Keratinocyte (primary cell): ENCODE measurements around the gene FBN2. TPM values are rescaled to one million over a fixed set of nuclear protein-coding genes. Genes with fewer than 3 reads are reported as not detected.

Experiments used
- DNase-seq: peaks from one replicate; pipeline ENCODE4 v3.0.0-alpha.2; 2011; ENCODE audit warnings: low read depth, missing footprints, low spot score
- FAIRE-seq: peaks from 2 replicates; lab custom pipeline; 2011; peaks lifted over from hg19 to GRCh38; lab: Jason Lieb, UNC
- H2AFZ ChIP-seq: 2 replicates; pipeline ENCODE4 v1.6.0; 2012; ENCODE audit warnings: low read length, control low read depth, inconsistent platforms; ENCODE audit not compliant: control insufficient read depth
- H3K27ac ChIP-seq: 2 replicates; pipeline ENCODE4 v1.5.1; 2011; ENCODE audit warnings: low read length; ENCODE audit not compliant: control insufficient read depth, insufficient read depth
- H3K27me3 ChIP-seq: 3 replicates; pipeline ENCODE4 v1.6.0; 2011; ENCODE audit warnings: low read length; ENCODE audit not compliant: control insufficient read depth, insufficient read depth; ENCODE audit errors: extremely low read depth
- H3K36me3 ChIP-seq, 2 experiments: 2 replicates in 1 of 2; 3 replicates in 1 of 2; pipeline ENCODE4 v1.5.1; 2011; ENCODE audit warnings: low read length in 2 of 2, mild to moderate bottlenecking in 1 of 2; ENCODE audit not compliant: control insufficient read depth in 2 of 2, insufficient read depth in 2 of 2; ENCODE audit errors: extremely low read depth in 1 of 2
- H3K4me1 ChIP-seq: 3 replicates; pipeline ENCODE4 v1.5.1; 2011; ENCODE audit warnings: low read length; ENCODE audit not compliant: control insufficient read depth, insufficient read depth; ENCODE audit errors: extremely low read depth
- H3K4me2 ChIP-seq: 3 replicates; pipeline ENCODE4 v1.6.0; 2011; ENCODE audit warnings: low read depth, low read length; ENCODE audit not compliant: control insufficient read depth, insufficient read depth; ENCODE audit errors: extremely low read depth
- H3K4me3 ChIP-seq, 3 experiments: fragments of 200-600 bp in 1 of 3; sonication (generic) in 1 of 3; 2 replicates in 2 of 3; 3 replicates in 1 of 3; pipeline ENCODE4 v1.5.1; 2011 to 2016; ENCODE audit warnings: low read length in 3 of 3, mild to moderate bottlenecking in 3 of 3, control low read depth in 2 of 3, inconsistent platforms in 1 of 3, low read depth in 1 of 3, mixed read lengths in 1 of 3, mixed run types in 1 of 3, moderate library complexity in 1 of 3; ENCODE audit not compliant: control insufficient read depth in 2 of 3, insufficient read depth in 2 of 3; ENCODE audit errors: extremely low read depth in 1 of 3
- H3K79me2 ChIP-seq: 2 replicates; pipeline ENCODE4 v1.6.0; 2012; ENCODE audit warnings: low read length; ENCODE audit not compliant: control insufficient read depth, insufficient read depth
- H3K9ac ChIP-seq: 3 replicates; pipeline ENCODE4 v1.6.0; 2011; ENCODE audit warnings: low read length; ENCODE audit not compliant: control insufficient read depth, insufficient read depth; ENCODE audit errors: extremely low read depth
- H3K9me1 ChIP-seq: 3 replicates; pipeline ENCODE4 v1.6.0; 2011; ENCODE audit warnings: low read length; ENCODE audit not compliant: control insufficient read depth, insufficient read depth; ENCODE audit errors: extremely low read depth
- H3K9me3 ChIP-seq: 2 replicates; pipeline ENCODE4 v1.5.1; 2012; ENCODE audit warnings: low read depth, low read length; ENCODE audit not compliant: control insufficient read depth
- H4K20me1 ChIP-seq: 3 replicates; pipeline ENCODE4 v1.6.0; 2011; ENCODE audit warnings: low read length; ENCODE audit not compliant: control insufficient read depth, insufficient read depth; ENCODE audit errors: extremely low read depth
- CTCF ChIP-seq, 3 experiments: IDR thresholded peaks in 1 of 3; conservative IDR thresholded peaks in 1 of 3; optimal IDR thresholded peaks in 1 of 3; 2 replicates in 2 of 3; 3 replicates in 1 of 3; pipeline versions ENCODE3 to v1.5.1; 2011; ENCODE audit warnings: low read length in 3 of 3, mild to moderate bottlenecking in 3 of 3, moderate library complexity in 2 of 3, control low read depth in 1 of 3, inconsistent platforms in 1 of 3; ENCODE audit not compliant: insufficient read depth in 2 of 3; ENCODE audit errors: extremely low read depth in 1 of 3
- EZH2 ChIP-seq: IDR thresholded peaks from one replicate; pipeline ENCODE4 v1.6.1; 2012; ENCODE audit warnings: inconsistent platforms, mild to moderate bottlenecking, low read length, moderate library complexity
- dilution Hi-C: fragments of 300-500 bp; cut with MboI; formaldehyde crosslinking; loops from one replicate; pipeline ENCODE4 v1.7.0; 2020; ENCODE audit warnings: low sequenced_read_pairs; ENCODE audit not compliant: extremely low pct_ligation_motif_present
- polyA plus RNA-seq, 5 experiments: library from polyadenylated mRNA; depleted of rRNA in 3 of 5; stranded (reverse) in 3 of 5; stranded (forward) in 1 of 5; unstranded in 1 of 5; fragments of >200 nt; gene quantifications; 1 replicate in 1 of 5; 2 replicates in 3 of 5; 3 replicates in 1 of 5; pipeline versions ENCODE4 v1.2.1 to v1.2.3, GENCODE V29; 2011 to 2012; ENCODE audit warnings: missing spikeins in 2 of 5, low read depth in 1 of 5, low replicate concordance in 1 of 5

FBN2 gene
- polyA plus RNA-seq, 1 donor (not counting 4 experiments of a cell fraction or from before 2014, with no cell fraction given) = 30.1 TPM

GRCh38 chr5:128304791-128305190, 233.3 kb downstream of the FBN2 start:
- TF ChIP-seq EZH2 (no peak), CTCF (optimal IDR thresholded peaks at IDR 0.05 in 1 of 3, IDR thresholded peaks at IDR 0.05 in 1 of 3, conservative IDR thresholded peaks at IDR 0.05 in 1 of 3; ENCODE audit: extremely low read depth in 1 of 3, insufficient read depth in 2 of 3, low read length in 3 of 3) (no peak)
- no peak overlapping the region for H3K9ac ChIP-seq
- no peak for FAIRE-seq
- H3K9me3 ChIP-seq = no peaks in the 10 kb centered on the region
- no peak overlapping the region for H3K4me3 ChIP-seq
- no peaks in the 10 kb centered on the region for H4K20me1 ChIP-seq
- H3K79me2 ChIP-seq = no peaks in the 10 kb centered on the region
- dilution Hi-C loops = no loop called here
- no peaks in the 10 kb centered on the region for H3K27me3 ChIP-seq
- H3K4me1 ChIP-seq = peaks cover 22% of the 10 kb centered on the region
- peaks cover 0 to 6% of the 10 kb centered on the region in 2 experiments for H3K36me3 ChIP-seq
- no peaks in the 10 kb centered on the region for H3K9me1 ChIP-seq
- DNase-seq = no peak
- no peak overlapping the region for H3K4me2 ChIP-seq
- no peak overlapping the region for H2AFZ ChIP-seq
- H3K27ac ChIP-seq = no peak overlapping the region

- dilution Hi-C loops = no loop called here
- peak overlapping the region; percentile 55 for H3K4me2 ChIP-seq
- peaks cover 22% of the 10 kb centered on the region for H3K4me1 ChIP-seq
- H3K9me3 ChIP-seq = no peaks in the 10 kb centered on the region
- H3K27ac ChIP-seq = peak overlapping the region; percentile 48
- H2AFZ ChIP-seq = no peak overlapping the region
- H3K27me3 ChIP-seq = no peaks in the 10 kb centered on the region
- no peaks in the 10 kb centered on the region for H3K79me2 ChIP-seq
- H3K9me1 ChIP-seq = no peaks in the 10 kb centered on the region
- FAIRE-seq = no peak
- no peaks in the 10 kb centered on the region for H4K20me1 ChIP-seq
- H3K36me3 ChIP-seq = peaks cover 0 to 6% of the 10 kb centered on the region in 2 experiments
- no peak overlapping the region for H3K9ac ChIP-seq
- TF ChIP-seq EZH2 (no peak), CTCF (optimal IDR thresholded peaks at IDR 0.05 in 1 of 3, IDR thresholded peaks at IDR 0.05 in 1 of 3, conservative IDR thresholded peaks at IDR 0.05 in 1 of 3; ENCODE audit: extremely low read depth in 1 of 3, insufficient read depth in 2 of 3, low read length in 3 of 3) (no peak)
- no peak for DNase-seq
- no peak overlapping the region for H3K4me3 ChIP-seq
These were observed 234.0 kb downstream of the FBN2 start for GRCh38 chr5:128304088-128304487.
